HL-60/S4 treated with phorbol 12-myristate 13-acetate at 8.2 ng/mL for 4 days and 3 days (cell line): ENCODE measurements around the gene DNAJC7.
"Not testable (repeated sequence)": the region's sequence is repeated elsewhere in the genome, so short reads cannot be mapped to it uniquely, and the experiment has no call there.

Experiments used
- in situ Hi-C: fragments of 300-500 bp; cut with MboI; formaldehyde crosslinking; loops from 2 replicates; pipeline ENCODE4 v1.15.0; 2022; ENCODE audit warnings: low sequenced_read_pairs

DNAJC7 gene

GRCh38 chr17:41962111-41962510, 55.1 kb downstream of the DNAJC7 start:
- in situ Hi-C loops, result loop anchor here (10.0 kb wide), 1 partner anchor 153 kb away; the partner anchor contains the start of gene DHX58

DNA sequence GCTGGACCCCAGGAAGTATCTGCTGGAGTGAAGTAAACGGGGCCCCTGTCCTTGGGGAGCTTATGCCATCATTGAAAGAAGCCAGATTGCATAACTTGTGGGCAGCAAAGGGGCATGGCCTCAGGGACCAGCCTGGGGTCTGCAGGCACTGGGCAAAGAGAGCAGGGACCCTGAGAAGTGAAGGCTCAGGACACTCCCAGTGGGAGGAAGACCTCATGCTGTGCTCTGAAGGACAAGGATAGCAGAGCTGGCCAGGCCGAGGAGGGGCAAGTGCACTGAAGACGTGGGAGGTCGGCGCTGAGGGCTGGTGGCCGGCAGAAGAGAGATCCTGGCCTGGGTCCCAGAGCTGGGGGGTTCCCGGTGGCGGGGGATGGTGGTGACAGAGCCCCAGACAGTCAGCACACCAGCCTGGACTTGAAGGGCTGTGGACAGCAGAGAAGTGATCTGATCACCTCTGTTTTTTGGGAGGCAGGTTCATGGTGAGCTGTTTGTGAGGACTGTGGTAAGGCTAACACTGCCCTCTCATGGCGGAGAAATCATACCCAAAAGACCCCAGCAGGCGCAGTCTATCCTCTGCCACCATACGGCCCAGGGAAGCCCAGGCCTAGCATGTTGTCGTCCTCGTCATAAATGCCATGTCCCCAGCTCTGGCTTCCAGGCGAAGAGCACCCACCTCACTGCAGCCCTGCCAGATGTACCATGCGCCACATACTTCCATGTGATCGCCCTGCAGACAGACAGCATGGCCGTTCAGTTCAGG, 57.7 kb downstream of the DNAJC7 start:
- in situ Hi-C loops, result loop anchor here (10.0 kb wide), 1 partner anchor 155 kb away; the partner anchor contains the start of gene DHX58

- in situ Hi-C loops, result no loop called here
Observed at GRCh38 chr17:41959030-41959335, 58.3 kb downstream of the DNAJC7 start.

DNA sequence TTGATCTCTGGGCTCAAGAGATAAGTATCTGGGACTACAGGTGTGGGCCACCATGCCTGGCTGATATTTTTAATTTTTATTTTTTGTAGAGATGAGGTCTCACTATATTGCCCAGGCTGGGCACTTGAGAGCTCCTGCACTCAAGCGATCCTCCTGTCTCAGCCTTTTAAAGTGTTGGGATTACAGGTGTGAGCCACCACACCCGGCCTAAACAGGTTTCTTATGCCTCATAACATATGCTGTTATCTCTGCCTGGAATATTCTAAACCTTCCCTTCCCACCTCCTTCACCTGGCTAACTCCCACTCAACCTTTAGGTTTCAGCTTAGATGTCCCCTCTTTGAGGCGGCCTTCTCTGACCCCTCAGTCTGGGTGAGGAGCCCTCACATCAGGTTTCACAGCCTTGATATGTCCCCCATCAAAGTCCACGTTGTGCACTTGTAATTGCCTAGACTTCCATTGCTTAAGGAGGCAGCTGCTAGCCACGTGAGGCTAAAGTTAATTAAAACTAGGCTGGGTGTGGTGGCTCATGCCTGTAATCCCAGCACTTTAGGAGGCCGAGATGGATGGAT, 59.3 kb downstream of the DNAJC7 start:
- in situ Hi-C loops, result no loop called here

DNA sequence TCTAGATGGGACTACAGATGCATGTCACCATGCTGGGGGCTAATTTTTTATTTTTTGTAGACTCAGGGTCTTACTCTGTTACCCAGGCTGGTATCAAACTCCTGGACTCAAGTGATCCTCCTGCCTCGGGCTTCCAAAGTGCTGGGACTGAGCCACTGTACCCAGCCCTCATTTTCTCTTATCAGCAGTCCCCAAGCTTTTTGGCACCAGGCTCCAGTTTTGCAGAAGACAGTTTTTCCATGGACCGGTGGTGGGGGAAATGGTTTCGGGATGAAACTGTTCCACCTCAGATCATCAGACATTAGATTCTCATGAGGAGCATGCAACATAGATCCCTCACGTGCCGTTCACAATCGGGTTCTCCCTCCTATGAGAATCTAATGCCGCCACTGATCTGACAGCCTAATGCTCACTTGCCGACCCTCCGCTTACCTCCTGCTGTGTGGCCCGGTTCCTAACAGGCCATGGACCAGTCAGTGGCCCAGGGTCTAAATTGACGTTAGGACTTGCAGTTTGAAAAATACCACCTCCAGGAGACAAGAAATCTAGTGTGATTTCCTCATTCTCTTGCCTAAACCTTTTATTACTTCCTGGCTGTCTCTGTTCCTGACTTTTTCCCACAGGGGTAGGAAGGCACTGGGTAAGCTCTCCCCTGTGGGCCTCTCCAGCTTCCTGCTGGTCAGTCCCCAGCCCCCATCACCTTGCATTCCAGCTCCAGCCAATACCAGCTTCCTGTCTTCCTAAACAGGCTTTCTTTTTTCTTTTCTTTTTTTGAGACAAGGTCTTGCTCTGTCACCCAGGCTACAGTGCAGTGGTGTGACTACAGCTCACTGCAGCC, 60.0 kb downstream of the DNAJC7 start:
- in situ Hi-C loops, result no loop called here

DNA sequence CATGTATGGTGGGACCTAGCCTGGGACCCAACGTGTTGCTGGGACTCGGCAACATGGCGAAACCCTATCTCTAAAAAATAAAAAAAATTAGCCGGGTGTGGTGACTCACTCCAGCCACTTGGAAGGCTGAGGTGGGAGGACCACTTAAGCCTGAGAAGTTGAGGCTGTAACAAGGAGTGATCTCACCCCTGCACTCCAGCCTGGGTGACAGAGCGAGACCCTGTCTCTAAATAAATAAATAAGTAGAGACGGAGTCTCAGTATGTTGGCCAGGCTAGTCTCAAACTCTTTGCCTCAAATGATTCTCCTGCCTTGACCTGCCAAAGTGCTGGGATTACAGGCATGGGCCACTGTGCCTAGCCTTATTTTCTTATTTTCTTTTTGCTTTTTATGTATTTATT, 60.7 kb downstream of the DNAJC7 start:
- in situ Hi-C loops, result no loop called here

DNA sequence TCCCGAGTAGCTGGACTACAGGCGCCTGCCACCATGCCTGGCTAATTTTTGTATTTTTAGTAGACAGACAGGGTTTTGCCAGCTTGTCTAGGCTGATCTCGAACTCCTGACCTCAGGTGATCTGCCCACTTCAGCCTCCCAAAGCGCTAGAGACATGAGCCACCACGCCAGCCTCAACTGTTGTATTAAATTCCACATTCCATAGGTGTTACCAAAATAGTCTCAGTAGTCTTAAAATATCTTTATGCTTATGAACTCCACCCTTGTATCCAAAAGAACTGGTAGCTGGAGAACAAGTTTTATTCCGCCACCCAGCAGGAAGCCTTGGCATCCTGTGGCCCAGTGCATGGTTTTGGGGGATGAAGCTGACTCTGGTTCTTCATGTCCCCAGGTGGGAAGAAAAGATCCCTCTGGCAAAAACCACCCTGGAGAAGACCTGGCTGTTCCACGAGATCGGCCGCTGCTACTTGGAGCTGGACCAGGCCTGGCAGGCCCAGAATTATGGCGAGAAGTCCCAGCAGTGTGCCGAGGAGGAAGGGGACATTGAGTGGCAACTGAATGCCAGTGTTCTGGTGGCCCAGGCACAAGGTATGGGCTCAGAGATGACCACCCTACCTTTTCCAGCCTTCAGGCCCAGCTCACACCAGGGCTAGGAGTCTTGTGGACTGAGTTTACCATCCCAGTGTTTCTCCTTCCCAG, 68.3 kb downstream of the DNAJC7 start:
- in situ Hi-C loops, result no loop called here

- in situ Hi-C loops, result no loop called here
Observed at GRCh38 chr17:41944943-41945342, 72.3 kb downstream of the DNAJC7 start.

- in situ Hi-C loops, result no loop called here
Observed at GRCh38 chr17:41943492-41943891, 73.7 kb downstream of the DNAJC7 start.

- in situ Hi-C loops, result no loop called here
Observed at GRCh38 chr17:41942626-41943373, 74.4 kb downstream of the DNAJC7 start.

- in situ Hi-C loops, result no loop called here
Observed at GRCh38 chr17:41941168-41941567, 76.1 kb downstream of the DNAJC7 start.

DNA sequence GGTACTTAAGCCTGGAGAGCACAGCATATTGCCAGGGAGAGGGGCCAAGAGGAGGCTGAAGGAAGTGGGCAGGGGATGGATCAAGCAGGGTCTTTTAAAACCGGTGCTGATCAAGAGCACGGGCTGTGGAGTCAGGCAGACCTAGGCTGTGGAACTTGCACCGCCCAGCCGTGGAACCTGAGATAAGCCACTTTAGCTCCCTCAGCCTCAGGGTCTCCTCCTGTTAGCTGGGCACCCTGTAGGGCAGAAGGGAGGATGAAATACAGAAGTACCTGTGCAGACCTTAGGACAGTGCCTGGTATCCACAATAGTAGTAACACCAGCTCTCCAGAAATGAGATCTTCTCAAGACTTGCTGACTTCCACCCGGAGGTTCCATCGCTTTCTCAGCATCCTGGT, 77.5 kb downstream of the DNAJC7 start:
- in situ Hi-C loops, result no loop called here

- in situ Hi-C loops, result no loop called here
Observed at GRCh38 chr17:41939044-41939692, 78.1 kb downstream of the DNAJC7 start.

DNA sequence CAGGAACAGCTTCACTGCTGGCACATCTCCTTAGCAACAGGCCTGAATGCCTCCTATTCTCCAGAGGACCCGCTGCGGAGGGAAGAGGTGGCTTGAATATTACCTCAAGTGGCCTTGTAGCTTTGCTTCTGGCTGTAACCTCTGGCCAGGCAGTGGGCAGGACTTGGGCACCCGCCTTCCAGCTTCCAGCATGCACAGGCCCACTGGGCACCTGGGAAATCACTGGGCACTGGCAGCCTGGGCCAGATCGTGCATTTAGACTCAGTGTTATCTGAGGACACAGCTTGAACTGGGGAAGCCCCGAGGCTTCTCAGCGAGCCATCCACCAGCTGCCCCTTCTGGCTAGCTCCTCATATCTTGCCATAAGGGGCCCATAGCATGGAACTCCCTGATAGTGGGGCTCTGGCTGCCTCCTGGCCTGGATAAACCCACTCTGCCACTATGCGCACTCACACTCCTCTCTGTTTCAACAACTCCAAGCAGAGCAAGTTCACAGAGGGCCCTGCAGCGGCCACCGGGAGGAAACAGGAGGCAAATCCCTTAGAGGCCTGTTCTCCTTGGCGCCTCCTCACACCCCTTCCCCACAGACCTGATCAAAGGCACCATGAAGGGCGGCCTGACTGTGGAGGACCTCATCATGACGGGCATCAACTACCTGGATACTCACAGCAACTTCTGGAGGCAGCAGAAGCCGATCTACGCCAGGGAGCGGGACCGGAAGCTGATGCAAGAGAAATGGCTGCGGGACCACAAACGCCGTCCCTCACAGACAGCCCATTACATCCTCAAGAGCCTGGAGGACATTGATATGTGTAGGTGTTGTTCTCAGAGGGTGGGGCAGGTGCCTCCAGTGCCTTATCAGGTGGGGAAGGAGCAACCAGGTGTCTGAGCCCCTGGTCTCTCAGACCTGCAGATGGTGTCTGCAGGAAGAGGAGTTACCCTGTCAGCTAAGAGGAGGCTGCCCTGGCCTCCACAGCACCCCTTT, 79.0 kb downstream of the DNAJC7 start:
- in situ Hi-C loops, result no loop called here

- in situ Hi-C loops, result no loop called here
Observed at GRCh38 chr17:41935641-41936040, 81.6 kb downstream of the DNAJC7 start.

DNA sequence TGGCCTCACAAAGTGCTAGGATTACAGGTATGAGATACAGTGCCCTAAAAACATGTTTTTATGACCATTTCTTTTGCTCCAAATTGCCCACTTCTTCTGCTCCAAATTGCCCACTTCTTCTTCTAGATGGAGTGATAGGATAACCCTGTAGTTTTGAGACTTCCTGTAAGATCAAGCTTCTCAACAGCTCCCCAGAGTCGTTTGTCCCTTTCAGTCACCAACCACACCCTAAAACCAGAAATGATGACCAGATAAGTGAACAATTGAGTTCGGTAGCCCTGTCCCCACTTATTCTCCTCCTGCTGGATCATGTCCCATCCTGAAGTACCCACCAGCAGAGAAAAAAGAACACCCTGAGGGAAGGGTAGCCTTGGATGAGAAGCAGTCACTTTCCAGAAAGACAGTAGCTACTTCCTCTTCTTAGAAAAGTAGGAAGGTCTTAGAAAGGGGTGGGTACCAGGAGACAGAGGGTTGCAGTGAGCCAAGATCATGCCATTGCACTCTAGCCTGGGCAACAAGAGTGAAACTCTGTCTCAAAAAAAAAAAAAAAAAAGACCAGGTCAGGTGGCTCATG, 84.3 kb downstream of the DNAJC7 start:
- in situ Hi-C loops, result no loop called here

DNA sequence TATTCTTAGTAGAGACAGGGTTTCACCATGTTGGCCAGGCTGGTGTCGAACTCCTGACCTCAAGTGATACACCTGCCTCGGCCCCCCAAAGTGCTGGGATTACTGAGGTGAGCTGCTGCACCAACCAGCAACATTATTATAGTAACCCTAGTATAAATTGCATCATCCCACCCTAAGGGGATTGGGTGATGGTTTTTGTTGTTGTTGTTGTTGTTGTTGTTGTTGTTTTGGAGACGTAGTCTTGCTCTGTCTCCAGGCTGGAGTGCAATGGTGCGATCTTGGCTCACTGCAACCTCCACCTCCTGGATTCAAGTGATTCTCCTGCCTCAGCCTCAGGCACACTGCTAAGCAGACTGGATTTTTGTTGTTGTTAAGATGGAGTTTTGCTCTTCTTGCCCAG, 85.5 kb downstream of the DNAJC7 start:
- in situ Hi-C loops, result not testable (repeated sequence)

GRCh38 chr17:41930833-41931156, 86.4 kb downstream of the DNAJC7 start:
- in situ Hi-C loops, result not testable (repeated sequence)
